ENCODE results near the gene ZDHHC19.

Gene ZDHHC19

GRCh38 chr3:196241704-196242103 is 30.5 kb upstream of the ZDHHC19 start:
- Histone ChIP-seq H4K20me1 (ENCODE audit: insufficient read depth, low read length) (no peaks in the 10 kb centered on the region), H3K27me3 (ENCODE audit: insufficient read depth, low read length) (no peaks in the 10 kb centered on the region), H3K4me1 (ENCODE audit: insufficient read depth, low read length, severe bottlenecking) (no peaks in the 10 kb centered on the region), H3K27ac (ENCODE audit: low read depth, low read length, poor library complexity, severe bottlenecking) (no peak overlapping the region), H3K9me3 (ENCODE audit: low read length) (no peaks in the 10 kb centered on the region), H3K4me3 (ENCODE audit: low read depth, low read length, poor library complexity, severe bottlenecking) (no peak overlapping the region), H3K9ac (ENCODE audit: low read length) (no peak overlapping the region), H3F3A (ENCODE audit: insufficient read depth, low read length) (no peaks in the 10 kb centered on the region), H3K4me2 (ENCODE audit: low read length) (no peak overlapping the region), H3K9me2 (ENCODE audit: low read depth, low read length) (no peaks in the 10 kb centered on the region), H2AFZ (ENCODE audit: low read length) (no peak overlapping the region), H3K36me3 (ENCODE audit: insufficient read depth, low read length) (peaks cover 42% of the 10 kb centered on the region), H3K79me2 (ENCODE audit: insufficient read depth, low read length) (no peaks in the 10 kb centered on the region)
- TF ChIP-seq EZH2 (IDR thresholded peaks at IDR 0.05; ENCODE audit: borderline replicate concordance, low read length) (no peak), CTCF (IDR thresholded peaks at IDR 0.05; ENCODE audit: low read length) (no peak)

GRCh38 chr3:196240424-196240823 is 29.2 kb upstream of the ZDHHC19 start:
- Histone ChIP-seq H4K20me1 (ENCODE audit: insufficient read depth, low read length) (no peaks in the 10 kb centered on the region), H3K4me3 (ENCODE audit: low read depth, low read length, poor library complexity, severe bottlenecking) (no peak overlapping the region), H3K9me2 (ENCODE audit: low read depth, low read length) (no peaks in the 10 kb centered on the region), H3K79me2 (ENCODE audit: insufficient read depth, low read length) (no peaks in the 10 kb centered on the region), H3K36me3 (ENCODE audit: insufficient read depth, low read length) (peaks cover 39% of the 10 kb centered on the region), H3K4me2 (ENCODE audit: low read length) (no peak overlapping the region), H3K27me3 (ENCODE audit: insufficient read depth, low read length) (no peaks in the 10 kb centered on the region), H3K9me3 (ENCODE audit: low read length) (no peaks in the 10 kb centered on the region), H3K9ac (ENCODE audit: low read length) (no peak overlapping the region), H3F3A (ENCODE audit: insufficient read depth, low read length) (no peaks in the 10 kb centered on the region), H3K4me1 (ENCODE audit: insufficient read depth, low read length, severe bottlenecking) (no peaks in the 10 kb centered on the region), H3K27ac (ENCODE audit: low read depth, low read length, poor library complexity, severe bottlenecking) (no peak overlapping the region), H2AFZ (ENCODE audit: low read length) (no peak overlapping the region)
- TF ChIP-seq CTCF (IDR thresholded peaks at IDR 0.05; ENCODE audit: low read length), result no peak

GRCh38 chr3:196238612-196239560 is 27.7 kb upstream of the ZDHHC19 start:
- H3K27ac ChIP-seq (ENCODE audit: low read depth, low read length, poor library complexity, severe bottlenecking), result no peak overlapping the region
- H3F3A ChIP-seq (ENCODE audit: insufficient read depth, low read length), result no peaks in the 10 kb centered on the region
- H3K9me3 ChIP-seq (ENCODE audit: low read length), result no peaks in the 10 kb centered on the region
- no peak overlapping the region for H2AFZ ChIP-seq (ENCODE audit: low read length)
- no peaks in the 10 kb centered on the region for H3K4me1 ChIP-seq (ENCODE audit: insufficient read depth, low read length, severe bottlenecking)
- no peak overlapping the region for H3K9ac ChIP-seq (ENCODE audit: low read length)
- H3K36me3 ChIP-seq (ENCODE audit: insufficient read depth, low read length), result peaks cover 35% of the 10 kb centered on the region
- no peaks in the 10 kb centered on the region for H3K9me2 ChIP-seq (ENCODE audit: low read depth, low read length)
- H3K27me3 ChIP-seq (ENCODE audit: insufficient read depth, low read length), result no peaks in the 10 kb centered on the region
- H3K4me2 ChIP-seq (ENCODE audit: low read length), result no peak overlapping the region
- H3K4me3 ChIP-seq (ENCODE audit: low read depth, low read length, poor library complexity, severe bottlenecking), result no peak overlapping the region
- H4K20me1 ChIP-seq (ENCODE audit: insufficient read depth, low read length), result no peaks in the 10 kb centered on the region
- TF ChIP-seq CTCF (IDR thresholded peaks at IDR 0.05; ENCODE audit: low read length) (no peak), EZH2 (IDR thresholded peaks at IDR 0.05; ENCODE audit: borderline replicate concordance, low read length) (no peak)
- no peaks in the 10 kb centered on the region for H3K79me2 ChIP-seq (ENCODE audit: insufficient read depth, low read length)

Data from OCI-LY1 (cell line).